ENCODE measurements around the gene LBX1.

DNA sequence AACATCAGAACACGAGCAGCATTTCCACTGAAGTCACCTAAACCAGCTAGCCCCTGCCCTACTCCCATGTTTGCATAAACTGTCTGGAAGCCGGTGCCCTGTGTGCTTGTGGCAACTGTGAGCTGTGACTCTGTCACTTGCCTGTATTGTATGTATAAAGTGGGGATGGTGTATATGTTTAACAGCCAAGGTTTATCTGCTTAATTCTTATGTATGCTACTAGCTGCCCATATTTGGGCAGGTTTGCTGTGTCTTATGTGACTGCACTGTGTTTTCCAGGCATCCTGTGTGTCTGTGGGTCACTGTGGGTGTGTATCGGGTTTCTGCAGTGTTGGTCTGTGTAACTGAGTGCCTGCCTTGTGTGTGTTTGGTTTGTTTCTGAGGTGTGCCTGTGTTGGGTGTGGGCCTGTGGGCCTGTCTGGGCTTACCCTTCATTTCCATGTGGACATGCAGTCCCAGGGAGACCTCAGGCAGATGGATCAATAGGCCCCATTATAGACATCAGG lies 9.3 kb downstream of the LBX1 start:
- TF ChIP-seq, protein P1, sequence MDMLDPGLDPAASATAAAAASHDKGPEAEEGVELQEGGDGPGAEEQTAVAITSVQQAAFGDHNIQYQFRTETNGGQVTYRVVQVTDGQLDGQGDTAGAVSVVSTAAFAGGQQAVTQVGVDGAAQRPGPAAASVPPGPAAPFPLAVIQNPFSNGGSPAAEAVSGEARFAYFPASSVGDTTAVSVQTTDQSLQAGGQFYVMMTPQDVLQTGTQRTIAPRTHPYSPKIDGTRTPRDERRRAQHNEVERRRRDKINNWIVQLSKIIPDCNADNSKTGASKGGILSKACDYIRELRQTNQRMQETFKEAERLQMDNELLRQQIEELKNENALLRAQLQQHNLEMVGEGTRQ (IDR thresholded peaks at IDR 0.05; ENCODE audit: low read depth, low read length), result no peak
- TF ChIP-seq, protein P2, sequence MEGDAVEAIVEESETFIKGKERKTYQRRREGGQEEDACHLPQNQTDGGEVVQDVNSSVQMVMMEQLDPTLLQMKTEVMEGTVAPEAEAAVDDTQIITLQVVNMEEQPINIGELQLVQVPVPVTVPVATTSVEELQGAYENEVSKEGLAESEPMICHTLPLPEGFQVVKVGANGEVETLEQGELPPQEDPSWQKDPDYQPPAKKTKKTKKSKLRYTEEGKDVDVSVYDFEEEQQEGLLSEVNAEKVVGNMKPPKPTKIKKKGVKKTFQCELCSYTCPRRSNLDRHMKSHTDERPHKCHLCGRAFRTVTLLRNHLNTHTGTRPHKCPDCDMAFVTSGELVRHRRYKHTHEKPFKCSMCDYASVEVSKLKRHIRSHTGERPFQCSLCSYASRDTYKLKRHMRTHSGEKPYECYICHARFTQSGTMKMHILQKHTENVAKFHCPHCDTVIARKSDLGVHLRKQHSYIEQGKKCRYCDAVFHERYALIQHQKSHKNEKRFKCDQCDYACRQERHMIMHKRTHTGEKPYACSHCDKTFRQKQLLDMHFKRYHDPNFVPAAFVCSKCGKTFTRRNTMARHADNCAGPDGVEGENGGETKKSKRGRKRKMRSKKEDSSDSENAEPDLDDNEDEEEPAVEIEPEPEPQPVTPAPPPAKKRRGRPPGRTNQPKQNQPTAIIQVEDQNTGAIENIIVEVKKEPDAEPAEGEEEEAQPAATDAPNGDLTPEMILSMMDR (conservative IDR thresholded peaks at IDR 0.05; ENCODE audit: low read depth, low read length), result no peak
- TF ChIP-seq MXI1 (IDR thresholded peaks at IDR 0.05; ENCODE audit: borderline replicate concordance, low read depth, low read length) (no peak), MAFK (IDR thresholded peaks at IDR 0.05; ENCODE audit: low read depth, low read length) (no peak), CHD1 (IDR thresholded peaks at IDR 0.05; ENCODE audit: low read depth, low read length) (no peak), POLR2A (IDR thresholded peaks at IDR 0.05; ENCODE audit: low read depth, low read length) (no peak), BHLHE40 (IDR thresholded peaks at IDR 0.05; ENCODE audit: low read depth, low read length) (no peak), RCOR1 (IDR thresholded peaks at IDR 0.05; ENCODE audit: insufficient replicate concordance, low read length) (no peak), FOS (IDR thresholded peaks at IDR 0.05; ENCODE audit: low read depth, low read length) (no peak), RAD21 (IDR thresholded peaks at IDR 0.05; ENCODE audit: low read length) (no peak), CEBPB (IDR thresholded peaks at IDR 0.05; ENCODE audit: low read depth, low read length) (no peak), SMC3 (IDR thresholded peaks at IDR 0.05; ENCODE audit: low read depth, low read length) (no peak)
- TF ChIP-seq, protein P3, sequence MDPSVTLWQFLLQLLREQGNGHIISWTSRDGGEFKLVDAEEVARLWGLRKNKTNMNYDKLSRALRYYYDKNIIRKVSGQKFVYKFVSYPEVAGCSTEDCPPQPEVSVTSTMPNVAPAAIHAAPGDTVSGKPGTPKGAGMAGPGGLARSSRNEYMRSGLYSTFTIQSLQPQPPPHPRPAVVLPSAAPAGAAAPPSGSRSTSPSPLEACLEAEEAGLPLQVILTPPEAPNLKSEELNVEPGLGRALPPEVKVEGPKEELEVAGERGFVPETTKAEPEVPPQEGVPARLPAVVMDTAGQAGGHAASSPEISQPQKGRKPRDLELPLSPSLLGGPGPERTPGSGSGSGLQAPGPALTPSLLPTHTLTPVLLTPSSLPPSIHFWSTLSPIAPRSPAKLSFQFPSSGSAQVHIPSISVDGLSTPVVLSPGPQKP (IDR thresholded peaks at IDR 0.05; ENCODE audit: borderline replicate concordance, low read depth, low read length), result no peak

All from IMR-90 (cell line).